GM18951 (cell line): ENCODE results near the gene CPA3.

Source experiments
- POLR2A ChIP-seq: IDR thresholded peaks from 4 replicates; pipeline ENCODE4 v1.6.1; 2011; ENCODE audit warnings: mild to moderate bottlenecking; ENCODE audit not compliant: insufficient read length, insufficient read depth; ENCODE audit errors: extremely low read depth
- in situ Hi-C: fragments of 300-500 bp; cut with MboI; formaldehyde crosslinking; loops from one replicate; pipeline ENCODE4 v1.12.0; 2022; ENCODE audit warnings: low sequenced_read_pairs, mixed read lengths, inconsistent platforms; ENCODE audit not compliant: unreplicated experiment

CPA3 gene

GRCh38 chr3:148847351-148847750, 17.7 kb upstream of the CPA3 start:
- in situ Hi-C loops = no loop called here
- no peak for TF ChIP-seq POLR2A

GRCh38 chr3:148848410-148848809, 16.7 kb upstream of the CPA3 start:
- in situ Hi-C loops = no loop called here
- no peak for TF ChIP-seq POLR2A

GRCh38 chr3:148852271-148852992, 12.7 kb upstream of the CPA3 start:
- in situ Hi-C loops = no loop called here
- no peak for TF ChIP-seq POLR2A

- no peak for TF ChIP-seq POLR2A
- in situ Hi-C loops = no loop called here
These were observed 12.0 kb upstream of the CPA3 start for GRCh38 chr3:148853076-148853475.

GRCh38 chr3:148854061-148854460, 11.0 kb upstream of the CPA3 start:
- in situ Hi-C loops = no loop called here
- no peak for TF ChIP-seq POLR2A

- in situ Hi-C loops = no loop called here
These were observed 8.7 kb upstream of the CPA3 start for GRCh38 chr3:148856384-148856783.

GRCh38 chr3:148857316-148857715, 7.8 kb upstream of the CPA3 start:
- no peak for TF ChIP-seq POLR2A
- in situ Hi-C loops = no loop called here

More at GRCh38 chr3:148856384-148856783, 8.7 kb upstream of the CPA3 start:
- TF ChIP-seq POLR2A = no peak

- TF ChIP-seq POLR2A = no peak
- in situ Hi-C loops = loop anchor here (10.0 kb wide), 1 partner anchor 83 kb away; no protein-coding TSS in a partner anchor
These were observed 3.7 kb upstream of the CPA3 start for GRCh38 chr3:148861277-148861869.

GRCh38 chr3:148863297-148863696, 1.8 kb upstream of the CPA3 start:
- TF ChIP-seq POLR2A = no peak
- in situ Hi-C loops = loop anchor here (10.0 kb wide), 1 partner anchor 82 kb away; no protein-coding TSS in a partner anchor

GRCh38 chr3:148863814-148864213, 1.3 kb upstream of the CPA3 start:
- TF ChIP-seq POLR2A = no peak
- in situ Hi-C loops = loop anchor here (10.0 kb wide), 1 partner anchor 81 kb away; no protein-coding TSS in a partner anchor

- TF ChIP-seq POLR2A = no peak
- in situ Hi-C loops = loop anchor here (10.0 kb wide), 1 partner anchor 79 kb away; no protein-coding TSS in a partner anchor
These were observed 1.2 kb downstream of the CPA3 start for GRCh38 chr3:148866261-148866660.

GRCh38 chr3:148873270-148873927, 8.3 kb downstream of the CPA3 start:
- in situ Hi-C loops = no loop called here
- no peak for TF ChIP-seq POLR2A

- TF ChIP-seq POLR2A = no peak
- in situ Hi-C loops = no loop called here
These were observed 8.9 kb downstream of the CPA3 start for GRCh38 chr3:148873977-148874376.
